B cell (primary cell): ENCODE results near the gene IRF1. TPM values are rescaled to one million over a fixed set of nuclear protein-coding genes. Genes with fewer than 3 reads are reported as not detected.

Experiments
- ATAC-seq: fragments of 200-7000 bp; cut with Tn5 transposase; one replicate; pipeline ENCODE4 v1.10.0; 2021; ENCODE audit warnings: low read depth, mild to moderate bottlenecking, moderate number of reproducible peaks, moderate library complexity
- CTCF ChIA-PET: fragments of 350-600 bp; sonication (Branson Sonifier 250); formaldehyde crosslinking; loops from one replicate; lab custom pipeline; 2021; ENCODE audit warnings: antibody characterized with exemption, inconsistent platforms; lab: Charles Lee
- POLR2A ChIA-PET: fragments of 350-600 bp; sonication (Branson Sonifier 250); formaldehyde crosslinking; loops from one replicate; lab custom pipeline; 2021; ENCODE audit warnings: antibody characterized with exemption; lab: Charles Lee
- DNase-seq: peaks from one replicate; pipeline ENCODE4 v3.0.0; 2013
- H2AFZ ChIP-seq: 2 replicates; pipeline ENCODE4 v1.6.1; 2012; ENCODE audit warnings: mild to moderate bottlenecking, low read depth, low read length; ENCODE audit not compliant: insufficient read depth, poor library complexity, severe bottlenecking
- H3K27ac ChIP-seq, 2 donors: 1 replicate in 1 of 2; 2 replicates in 1 of 2; pipeline ENCODE4 v1.5.1; 2012 to 2013; ENCODE audit warnings: low read length in 2 of 2, mild to moderate bottlenecking in 2 of 2, moderate library complexity in 1 of 2
- H3K27me3 ChIP-seq, 4 experiments: fragments of 200-600 bp in 1 of 4; sonication (generic) in 1 of 4; replicated peaks in 1 of 4; 1 replicate in 2 of 4; 2 replicates in 2 of 4; pipeline versions ENCODE4 v1.6.1 to v1.7.0; 2013 to 2016; ENCODE audit warnings: low read length in 3 of 4, mild to moderate bottlenecking in 2 of 4, mixed read lengths in 1 of 4, moderate library complexity in 1 of 4; ENCODE audit not compliant: insufficient read depth in 4 of 4, control insufficient read depth in 3 of 4; ENCODE audit errors: control extremely low read depth in 1 of 4
- H3K36me3 ChIP-seq, 2 experiments: replicated peaks in 1 of 2; 1 replicate in 1 of 2; 2 replicates in 1 of 2; pipeline versions ENCODE4 v1.6.1 to v1.7.1; 2013; ENCODE audit warnings: low read length in 1 of 2; ENCODE audit not compliant: insufficient read depth in 2 of 2, control insufficient read depth in 1 of 2; ENCODE audit errors: control extremely low read depth in 1 of 2, extremely low read depth in 1 of 2
- H3K4me1 ChIP-seq, 2 donors: fragments of 200-600 bp in 1 of 2; sonication (generic) in 1 of 2; 1 replicate in 1 of 2; 2 replicates in 1 of 2; pipeline versions ENCODE4 v1.5.1 to v1.6.1; 2013 to 2017; ENCODE audit warnings: low read length in 2 of 2; ENCODE audit not compliant: control insufficient read depth in 2 of 2, insufficient read depth in 2 of 2
- H3K4me2 ChIP-seq: replicated peaks from 2 replicates; pipeline ENCODE3; 2012; ENCODE audit warnings: mild to moderate bottlenecking, low read depth, low read length; ENCODE audit not compliant: poor library complexity, severe bottlenecking
- H3K4me3 ChIP-seq, 5 experiments: fragments of 200-600 bp in 1 of 5; sonication (generic) in 1 of 5; 1 replicate in 3 of 5; 2 replicates in 2 of 5; pipeline versions ENCODE4 v1.5.1 to v1.7.0; 2011 to 2016; ENCODE audit warnings: low read length in 4 of 5, mild to moderate bottlenecking in 4 of 5, low read depth in 2 of 5, control low read depth in 1 of 5, moderate library complexity in 1 of 5; ENCODE audit not compliant: insufficient read depth in 1 of 5; ENCODE audit errors: control extremely low read depth in 1 of 5, extremely low read depth in 1 of 5
- H3K79me2 ChIP-seq: fragments of 200-600 bp; sonication (generic); one replicate; pipeline ENCODE4 v1.6.0; 2016; ENCODE audit warnings: low read length; ENCODE audit not compliant: control insufficient read depth, insufficient read depth
- H3K9ac ChIP-seq: fragments of 200-600 bp; sonication (generic); 2 replicates; pipeline ENCODE4 v1.6.1; 2017; ENCODE audit warnings: mild to moderate bottlenecking, low read length, moderate library complexity
- H3K9me3 ChIP-seq, 3 donors: one replicate each; pipeline versions ENCODE4 v1.6.1 to v1.7.1; 2013; ENCODE audit warnings: low read length in 2 of 3; ENCODE audit not compliant: control insufficient read depth in 2 of 3, insufficient read depth in 1 of 3; ENCODE audit errors: control extremely low read depth in 1 of 3
- H4K20me1 ChIP-seq: 2 replicates; pipeline ENCODE4 v1.6.0; 2012; ENCODE audit warnings: mild to moderate bottlenecking, low read length; ENCODE audit not compliant: insufficient read depth, control insufficient read depth, poor library complexity, severe bottlenecking
- H3K27ac Mint-ChIP-seq: one replicate; pipeline ENCODE4 v1.8.0; 2021; ENCODE audit warnings: mixed read lengths
- H3K27me3 Mint-ChIP-seq: one replicate; pipeline ENCODE4 v1.8.0; 2021; ENCODE audit warnings: mixed read lengths
- H3K4me1 Mint-ChIP-seq: one replicate; pipeline ENCODE4 v1.8.0; 2021; ENCODE audit warnings: mixed read lengths
- H3K4me3 Mint-ChIP-seq: one replicate; pipeline ENCODE4 v1.8.0; 2021; ENCODE audit warnings: mixed read lengths
- H3K9me3 Mint-ChIP-seq: one replicate; pipeline ENCODE4 v1.8.0; 2022; ENCODE audit warnings: mixed read lengths; ENCODE audit not compliant: insufficient read depth
- CTCF ChIP-seq: fragments of 200-600 bp; IDR thresholded peaks from one replicate; pipeline ENCODE4 v1.8.0; 2022; ENCODE audit warnings: antibody characterized with exemption, mild to moderate bottlenecking
- EZH2 ChIP-seq: IDR thresholded peaks from 2 replicates; pipeline ENCODE4 v1.6.1; 2012; ENCODE audit warnings: borderline replicate concordance, low read depth, mild to moderate bottlenecking, moderate library complexity, low read length; ENCODE audit not compliant: insufficient read depth, poor library complexity, severe bottlenecking
- WGBS: methylation state at CpG from one replicate; pipeline ENCODE4 v1.1.5; 2013; ENCODE audit warnings: missing lambda C conversion rate; ENCODE audit not compliant: insufficient coverage; 5-methylcytosine and 5-hydroxymethylcytosine counted together
- intact Hi-C: fragments of 100-400 bp; cut with micrococcal nuclease; formaldehyde crosslinking; loops from one replicate; pipeline ENCODE4 v1.10.0; 2022
- polyA plus RNA-seq: library from polyadenylated mRNA; depleted of rRNA; stranded (reverse); fragments of >200 nt; gene quantifications from 2 replicates; pipeline ENCODE4 v1.2.3, GENCODE V29; 2012
- total RNA-seq, 2 donors: library from RNA; stranded (reverse); fragments of 120-200 nt in 1 of 2; gene quantifications; 1 replicate in 1 of 2; 2 replicates in 1 of 2; pipeline versions ENCODE4 v1.2.3 to v1.2.4, GENCODE V29; 2013 to 2022

The IRF1 gene
- total and polyA plus RNA-seq, 2 donors (not counting 1 experiment from before 2014, with no cell fraction given): 173 to 306 TPM

DNA sequence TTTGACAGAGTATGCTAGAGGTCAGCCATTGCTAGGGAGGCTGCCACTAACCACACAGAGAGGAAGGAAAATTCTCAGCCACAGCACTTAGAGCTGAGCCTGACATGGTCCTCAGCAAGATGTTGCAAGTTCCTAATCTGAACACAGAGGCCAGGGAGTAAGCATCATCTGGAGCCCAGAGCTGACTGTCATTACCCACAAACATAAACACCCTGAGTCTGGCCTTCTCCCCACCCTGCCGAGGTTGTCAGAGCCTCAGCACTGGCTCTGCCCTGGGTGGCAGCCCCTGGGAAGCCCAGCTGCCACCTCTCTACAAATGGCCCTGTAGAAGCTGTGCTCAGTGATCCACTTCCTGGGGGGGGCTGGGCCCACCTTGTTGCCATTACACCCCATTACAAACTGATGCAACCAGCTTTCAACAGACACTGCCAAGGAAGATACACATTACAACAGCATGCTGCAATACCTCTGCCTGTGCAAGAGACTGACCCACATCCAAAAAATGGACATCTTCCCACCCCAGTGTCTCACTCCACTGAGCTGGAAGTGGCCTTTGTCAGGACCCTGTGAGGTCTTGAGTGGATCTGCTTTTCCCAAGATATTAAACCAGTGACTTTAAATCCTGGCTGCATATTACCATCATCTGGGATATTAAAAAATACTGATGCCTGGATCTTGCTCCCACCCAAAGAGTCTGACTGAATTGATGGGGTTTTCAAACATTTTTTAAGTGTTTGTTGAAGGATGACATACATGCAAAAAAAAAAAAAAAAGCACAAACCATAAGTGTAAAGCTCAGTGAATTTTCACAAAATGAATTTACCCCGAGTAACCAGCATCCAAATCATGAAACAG lies 33.0 kb downstream of the IRF1 start:
- Mint-ChIP-seq H3K4me1 (peaks cover 94% of the 10 kb centered on the region), H3K9me3 (no peaks in the 10 kb centered on the region), H3K27ac (peak overlapping the region; percentile 99), H3K4me3 (peak overlapping the region; percentile 74), H3K27me3 (no peaks in the 10 kb centered on the region)
- H3K9ac ChIP-seq: peak overlapping the region; percentile 34
- no peaks in the 10 kb centered on the region for H4K20me1 ChIP-seq
- H3K4me3 ChIP-seq: peak overlapping the region in 1 of 5 experiments; percentile 34
- no peaks in the 10 kb centered on the region for H3K27me3 ChIP-seq
- ChIA-PET CTCF (interaction anchor here (1.0 to 8.0 kb wide), 18 partner anchors 11 to 99 kb away, joined by 3 to 128 read pairs (median 13); partner anchors contain the start of genes IRF1 and RAD50), POLR2A (interaction anchor here (0.6 to 7.1 kb wide), 22 partner anchors 8 to 645 kb away, joined by 3 to 77 read pairs (median 4); partner anchors contain the start of gene IRF1)
- TF ChIP-seq CTCF: no peak
- TF ChIP-seq EZH2: no peak
- peak overlapping the region; percentile 73 for H3K4me2 ChIP-seq
- WGBS: 0% methylated on average over 1 of the region's 2 CpGs
- peak; percentile 37 for DNase-seq
- H3K27ac ChIP-seq: peak overlapping the region; percentile 88 to 93
- intact Hi-C loops: loop anchor here (2.0 kb wide), 2 partner anchors 15 to 21 kb away; no protein-coding TSS in a partner anchor
- H3K9me3 ChIP-seq: no peaks in the 10 kb centered on the region
- H3K4me1 ChIP-seq: peaks cover 79 to 85% of the 10 kb centered on the region in 2 donors
- peaks cover 49% of the 10 kb centered on the region for H3K79me2 ChIP-seq
- peaks cover 0 to 15% of the 10 kb centered on the region in 2 experiments for H3K36me3 ChIP-seq
- H2AFZ ChIP-seq: no peak overlapping the region
- ATAC-seq: peak; percentile 6
